MM.1S (cell line): Measurements from ENCODE around the gene FGFR1OP2.

ENCODE experiments used
- DNase-seq: peaks from one replicate; pipeline ENCODE4 v3.0.0-alpha.2; 2015
- H2AFZ ChIP-seq: fragments of 300-600 bp; sonication (generic); 2 replicates; pipeline ENCODE4 v1.6.0; 2016; ENCODE audit warnings: antibody characterized with exemption, low read length
- H3F3A ChIP-seq: fragments of 300-600 bp; sonication (generic); 2 replicates; pipeline ENCODE4 v1.6.1; 2016; ENCODE audit warnings: mild to moderate bottlenecking, antibody characterized with exemption, low read length, moderate library complexity, mixed read lengths; ENCODE audit not compliant: insufficient read depth
- H3K27ac ChIP-seq: fragments of 300-600 bp; sonication (generic); 2 replicates; pipeline ENCODE4 v1.5.1; 2016; ENCODE audit warnings: mild to moderate bottlenecking, low read length
- H3K27me3 ChIP-seq: fragments of 300-600 bp; sonication (generic); replicated peaks from 2 replicates; pipeline ENCODE4 v1.6.0; 2016; ENCODE audit warnings: low read length; ENCODE audit not compliant: insufficient read depth
- H3K36me3 ChIP-seq: fragments of 300-600 bp; sonication (generic); replicated peaks from 2 replicates; pipeline ENCODE4 v1.6.1; 2016; ENCODE audit warnings: mild to moderate bottlenecking, low read length, mixed read lengths; ENCODE audit not compliant: insufficient read depth
- H3K4me1 ChIP-seq: fragments of 300-600 bp; sonication (generic); 2 replicates; pipeline ENCODE4 v1.6.1; 2016; ENCODE audit warnings: low read length, mixed read lengths
- H3K4me2 ChIP-seq: fragments of 300-600 bp; sonication (generic); 2 replicates; pipeline ENCODE4 v1.6.0; 2016; ENCODE audit warnings: low read depth, low read length
- H3K4me3 ChIP-seq: fragments of 300-600 bp; sonication (generic); 2 replicates; pipeline ENCODE4 v1.5.1; 2016; ENCODE audit warnings: low read length, mixed read lengths
- H3K79me2 ChIP-seq: fragments of 300-600 bp; sonication (generic); 2 replicates; pipeline ENCODE4 v1.6.1; 2016; ENCODE audit warnings: mixed run types, low read length, mixed read lengths
- H3K9ac ChIP-seq: fragments of 300-600 bp; sonication (generic); 2 replicates; pipeline ENCODE4 v1.6.1; 2016; ENCODE audit warnings: low read length, mixed read lengths
- H3K9me2 ChIP-seq: fragments of 300-600 bp; sonication (generic); replicated peaks from 2 replicates; pipeline ENCODE4 v1.6.1; 2016; ENCODE audit warnings: mild to moderate bottlenecking, low read length, mixed read lengths; ENCODE audit not compliant: insufficient read depth
- H3K9me3 ChIP-seq: fragments of 300-600 bp; sonication (generic); replicated peaks from 2 replicates; pipeline ENCODE4 v1.6.1; 2016; ENCODE audit warnings: mild to moderate bottlenecking, low read length, mixed read lengths; ENCODE audit not compliant: insufficient read depth
- H4K20me1 ChIP-seq: fragments of 300-600 bp; sonication (generic); 2 replicates; pipeline ENCODE4 v1.6.1; 2016; ENCODE audit warnings: mild to moderate bottlenecking, low read length, moderate library complexity, mixed read lengths; ENCODE audit not compliant: insufficient read depth
- EZH2 ChIP-seq: fragments of 300-600 bp; sonication (generic); optimal IDR thresholded peaks from 2 replicates; pipeline ENCODE3; 2017; ENCODE audit warnings: low read depth, mild to moderate bottlenecking, antibody characterized with exemption, low read length, mixed read lengths
- EZH2phosphoT487 ChIP-seq: fragments of 300-600 bp; sonication (generic); IDR thresholded peaks from 2 replicates; pipeline ENCODE4 v1.6.1; 2018; ENCODE audit warnings: antibody characterized with exemption, low read length
- TF ChIP-seq, protein P1 (sequence below): fragments of 300-600 bp; sonication (generic); IDR thresholded peaks from 2 replicates; pipeline ENCODE4 v1.5.1; 2016; ENCODE audit warnings: antibody characterized with exemption, low read length, mixed read lengths

Gene FGFR1OP2

DNA sequence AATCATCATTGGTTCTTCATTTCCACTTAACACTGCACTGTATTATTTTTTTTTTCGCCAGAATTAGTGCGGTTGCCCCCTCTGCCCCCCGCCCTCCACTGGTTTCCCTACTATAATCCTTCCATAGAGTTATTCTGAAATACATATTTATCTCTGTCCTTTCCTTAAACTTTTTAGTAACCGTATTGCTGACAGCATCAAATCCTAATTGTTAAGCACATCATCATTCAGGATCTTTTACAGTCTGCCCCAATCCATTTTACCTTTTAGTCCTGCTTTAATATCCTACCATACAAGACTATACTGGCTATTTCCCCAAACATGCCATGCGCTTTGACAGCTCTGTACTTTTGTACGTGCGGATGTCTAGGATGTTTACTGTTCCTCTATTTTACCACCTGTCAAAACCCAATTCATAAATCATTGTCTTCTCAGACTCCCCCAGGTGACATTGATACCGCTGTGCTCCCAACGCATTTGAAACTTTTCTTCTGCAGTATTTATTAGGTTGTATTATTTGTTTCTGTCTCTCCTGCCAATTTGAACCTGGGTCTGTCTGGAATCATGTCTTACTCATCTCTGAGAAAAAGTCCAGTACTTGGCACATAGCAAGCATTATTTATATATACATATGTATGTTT is 1.0 kb downstream of the FGFR1OP2 start:
- Histone ChIP-seq H3K4me2 (peak overlapping the region; percentile 81), H3K27me3 (no peaks in the 10 kb centered on the region), H3K9me2 (no peaks in the 10 kb centered on the region), H3K36me3 (no peaks in the 10 kb centered on the region), H3K4me1 (peaks cover 48% of the 10 kb centered on the region), H3K9me3 (no peaks in the 10 kb centered on the region), H3K79me2 (peaks cover 99% of the 10 kb centered on the region), H3K4me3 (peak overlapping the region; percentile 93), H2AFZ (no peak overlapping the region), H3F3A (peaks cover 44% of the 10 kb centered on the region), H4K20me1 (no peaks in the 10 kb centered on the region), H3K27ac (peak overlapping the region; percentile 85), H3K9ac (peak overlapping the region; percentile 96)
- DNase-seq, result peak; percentile 48
- no peak for TF ChIP-seq EZH2phosphoT487
- no peak for TF ChIP-seq EZH2

- Histone ChIP-seq H3K79me2 (peaks cover 99% of the 10 kb centered on the region), H3K27me3 (no peaks in the 10 kb centered on the region), H3K27ac (peak overlapping the region; percentile 85), H4K20me1 (no peaks in the 10 kb centered on the region), H2AFZ (no peak overlapping the region), H3K9ac (peak overlapping the region; percentile 96), H3K4me3 (peak overlapping the region; percentile 93), H3K4me2 (peak overlapping the region; percentile 81), H3K4me1 (peaks cover 43% of the 10 kb centered on the region), H3K9me3 (no peaks in the 10 kb centered on the region), H3F3A (peaks cover 44% of the 10 kb centered on the region), H3K36me3 (no peaks in the 10 kb centered on the region), H3K9me2 (no peaks in the 10 kb centered on the region)
- DNase-seq, result peak; percentile 41
- TF ChIP-seq EZH2phosphoT487 (no peak), EZH2 (no peak)
- TF ChIP-seq, protein P1, sequence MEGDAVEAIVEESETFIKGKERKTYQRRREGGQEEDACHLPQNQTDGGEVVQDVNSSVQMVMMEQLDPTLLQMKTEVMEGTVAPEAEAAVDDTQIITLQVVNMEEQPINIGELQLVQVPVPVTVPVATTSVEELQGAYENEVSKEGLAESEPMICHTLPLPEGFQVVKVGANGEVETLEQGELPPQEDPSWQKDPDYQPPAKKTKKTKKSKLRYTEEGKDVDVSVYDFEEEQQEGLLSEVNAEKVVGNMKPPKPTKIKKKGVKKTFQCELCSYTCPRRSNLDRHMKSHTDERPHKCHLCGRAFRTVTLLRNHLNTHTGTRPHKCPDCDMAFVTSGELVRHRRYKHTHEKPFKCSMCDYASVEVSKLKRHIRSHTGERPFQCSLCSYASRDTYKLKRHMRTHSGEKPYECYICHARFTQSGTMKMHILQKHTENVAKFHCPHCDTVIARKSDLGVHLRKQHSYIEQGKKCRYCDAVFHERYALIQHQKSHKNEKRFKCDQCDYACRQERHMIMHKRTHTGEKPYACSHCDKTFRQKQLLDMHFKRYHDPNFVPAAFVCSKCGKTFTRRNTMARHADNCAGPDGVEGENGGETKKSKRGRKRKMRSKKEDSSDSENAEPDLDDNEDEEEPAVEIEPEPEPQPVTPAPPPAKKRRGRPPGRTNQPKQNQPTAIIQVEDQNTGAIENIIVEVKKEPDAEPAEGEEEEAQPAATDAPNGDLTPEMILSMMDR, result no peak
These were observed 1.7 kb downstream of the FGFR1OP2 start for GRCh38 chr12:26939953-26940352.

GRCh38 chr12:26940516-26941214 is 2.4 kb downstream of the FGFR1OP2 start:
- H3K4me1 ChIP-seq, result peaks cover 36% of the 10 kb centered on the region
- no peaks in the 10 kb centered on the region for H3K9me3 ChIP-seq
- H3K4me3 ChIP-seq, result peak overlapping the region; percentile 93
- H4K20me1 ChIP-seq, result no peaks in the 10 kb centered on the region
- no peaks in the 10 kb centered on the region for H3K9me2 ChIP-seq
- H3K36me3 ChIP-seq, result no peaks in the 10 kb centered on the region
- no peak for TF ChIP-seq EZH2
- no peak for TF ChIP-seq EZH2phosphoT487
- TF ChIP-seq, protein P1, result no peak
- H3K9ac ChIP-seq, result peak overlapping the region; percentile 96
- peaks cover 99% of the 10 kb centered on the region for H3K79me2 ChIP-seq
- peak; percentile 37 for DNase-seq
- peak overlapping the region; percentile 85 for H3K27ac ChIP-seq
- no peaks in the 10 kb centered on the region for H3K27me3 ChIP-seq
- no peak overlapping the region for H2AFZ ChIP-seq
- H3F3A ChIP-seq, result peaks cover 43% of the 10 kb centered on the region
- peak overlapping the region; percentile 81 for H3K4me2 ChIP-seq

DNA sequence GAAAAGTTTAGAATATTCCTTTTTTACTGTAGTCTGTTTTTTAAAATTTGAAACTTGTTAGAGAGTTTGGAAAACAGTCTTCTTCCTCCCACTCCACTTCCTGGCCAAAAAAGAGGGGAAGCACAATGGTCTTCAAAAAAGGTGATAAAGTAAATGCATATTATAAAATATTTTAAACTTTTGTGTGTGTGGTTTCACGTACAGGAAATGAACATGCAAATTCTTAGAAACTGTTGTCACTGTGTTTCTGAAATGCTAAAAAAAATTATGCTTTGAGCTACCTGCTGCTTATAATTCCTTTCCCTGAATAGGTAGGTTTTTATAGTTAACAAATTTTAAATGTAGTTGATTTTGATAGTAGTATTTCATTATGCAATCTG is 2.9 kb downstream of the FGFR1OP2 start:
- H3K9me3 ChIP-seq, result no peaks in the 10 kb centered on the region
- no peaks in the 10 kb centered on the region for H4K20me1 ChIP-seq
- H3K4me1 ChIP-seq, result peaks cover 30% of the 10 kb centered on the region
- peak overlapping the region; percentile 96 for H3K9ac ChIP-seq
- H3K9me2 ChIP-seq, result no peaks in the 10 kb centered on the region
- DNase-seq, result peak; percentile 45
- H3K27me3 ChIP-seq, result no peaks in the 10 kb centered on the region
- H3K4me3 ChIP-seq, result peak overlapping the region; percentile 93
- peaks cover 38% of the 10 kb centered on the region for H3F3A ChIP-seq
- H2AFZ ChIP-seq, result no peak overlapping the region
- TF ChIP-seq EZH2 (no peak), EZH2phosphoT487 (no peak)
- TF ChIP-seq, protein P1, result no peak
- H3K4me2 ChIP-seq, result peak overlapping the region; percentile 81
- H3K36me3 ChIP-seq, result no peaks in the 10 kb centered on the region
- H3K79me2 ChIP-seq, result peaks cover 99% of the 10 kb centered on the region
- peak overlapping the region; percentile 85 for H3K27ac ChIP-seq
